Lung (tissue), 12 donors: ENCODE results near the gene SHANK3. TPM values are rescaled to one million over a fixed set of nuclear protein-coding genes. Genes with fewer than 3 reads are reported as not detected.

Source experiments
- ATAC-seq: fragments of 200-7000 bp; cut with Tn5 transposase; one replicate; pipeline ENCODE4 v1.9.1; 2020; ENCODE audit warnings: moderate number of reproducible peaks; ENCODE audit not compliant: insufficient read depth, low FRiP score
- DNase-seq, 3 donors: peaks; one replicate each; pipeline ENCODE4 v3.0.0-alpha.2; 2013 to 2017
- H3K27ac ChIP-seq, 2 donors: one replicate each; pipeline ENCODE4 v1.5.1; 2013; ENCODE audit warnings: mild to moderate bottlenecking in 2 of 2, moderate library complexity in 2 of 2, control low read depth in 1 of 2, inconsistent platforms in 1 of 2, low read depth in 1 of 2, low read length in 1 of 2
- H3K27me3 ChIP-seq, 3 donors: one replicate each; pipeline ENCODE4 v1.5.1; 2013; ENCODE audit warnings: low read length in 2 of 3; ENCODE audit not compliant: control insufficient read depth in 3 of 3, insufficient read depth in 3 of 3
- H3K36me3 ChIP-seq, 4 donors: one replicate each; pipeline ENCODE4 v1.5.1; 2013; ENCODE audit warnings: low read length in 4 of 4, mild to moderate bottlenecking in 1 of 4, moderate library complexity in 1 of 4; ENCODE audit not compliant: control insufficient read depth in 4 of 4, insufficient read depth in 4 of 4
- H3K4me1 ChIP-seq, 5 donors: one replicate each; pipeline ENCODE4 v1.5.1; 2013; ENCODE audit warnings: low read length in 5 of 5, mild to moderate bottlenecking in 2 of 5, moderate library complexity in 1 of 5; ENCODE audit not compliant: control insufficient read depth in 5 of 5, insufficient read depth in 5 of 5
- H3K4me3 ChIP-seq: one replicate; pipeline ENCODE4 v1.5.1; 2013; ENCODE audit warnings: mild to moderate bottlenecking, control low read depth, moderate library complexity
- H3K9ac ChIP-seq, 2 donors: one replicate each; pipeline ENCODE4 v1.5.1; 2013; ENCODE audit warnings: low read length in 2 of 2, control low read depth in 1 of 2; ENCODE audit not compliant: insufficient read depth in 1 of 2
- H3K9me3 ChIP-seq, 4 donors: one replicate each; pipeline ENCODE4 v1.5.1; 2013; ENCODE audit warnings: low read length in 3 of 4, mild to moderate bottlenecking in 1 of 4, moderate library complexity in 1 of 4; ENCODE audit not compliant: control insufficient read depth in 4 of 4, insufficient read depth in 3 of 4
- CTCF ChIP-seq: IDR thresholded peaks from 2 replicates; pipeline ENCODE4 v1.5.1; 2012; ENCODE audit warnings: mild to moderate bottlenecking; ENCODE audit errors: control extremely low read depth, extremely low read depth
- WGBS, 2 donors: extraction: QIAGEN DNeasy Blood & Tissue Kit; methylation state at CpG; one replicate each; pipeline ENCODE4 v1.1.7; 2013; 5-methylcytosine and 5-hydroxymethylcytosine counted together
- polyA plus RNA-seq, 2 donors: library from polyadenylated mRNA; stranded (reverse); fragments of 200-250 nt; gene quantifications; one replicate each; pipeline ENCODE4 v1.2.1, GENCODE V29; 2013
- total RNA-seq, 2 donors: library from RNA; depleted of rRNA in 1 of 2; stranded (reverse); fragments of >200 nt in 1 of 2; gene quantifications; one replicate each; pipeline ENCODE4 v1.2.1, GENCODE V29; 2014 to 2021
- donor health status: control.
- donor health status: control.
- donor health status: Bipolar disorder and iron deficiency.
- donor health status: healthy.
- donor health status: DM: yes; HTN: yes; CAD: no.

SHANK3 gene
- total and polyA plus RNA-seq, 4 donors = 15.5 to 44.0 (median 22.8) TPM

- WGBS, 2 donors = 60 to 80% methylated on average over 34 to 54 of the region's 58 CpGs
Observed at GRCh38 chr22:50696799-50697561, 24.4 kb downstream of the SHANK3 start.

GRCh38 chr22:50697667-50698506 is 25.3 kb downstream of the SHANK3 start:
- Histone ChIP-seq H3K4me1 (peaks cover 0 to 6% (median 0%) of the 10 kb centered on the region in 5 donors), H3K27ac (peak overlapping the region in 1 of 2 donors; percentile 20), H3K4me3 (no peak overlapping the region), H3K9me3 (no peaks in the 10 kb centered on the region), H3K27me3 (no peaks in the 10 kb centered on the region), H3K9ac (peak overlapping the region in 1 of 2 donors; percentile 42), H3K36me3 (peaks cover 0 to 23% (median 4%) of the 10 kb centered on the region in 4 donors)
- 59 to 76% methylated on average over 38 to 54 of the region's 54 CpGs for WGBS, 2 donors
- ATAC-seq = no peak
- no peak for DNase-seq
- no peak for TF ChIP-seq CTCF

More at GRCh38 chr22:50696799-50697561, 24.4 kb downstream of the SHANK3 start:
- ATAC-seq (no peak), DNase-seq (peak; percentile 29 to 58 (median 36))
- peaks cover 0 to 21% (median 2%) of the 10 kb centered on the region in 4 donors for H3K36me3 ChIP-seq
- peaks cover 0 to 6% (median 0%) of the 10 kb centered on the region in 5 donors for H3K4me1 ChIP-seq
- no peak for TF ChIP-seq CTCF
- no peak overlapping the region for H3K4me3 ChIP-seq
- no peaks in the 10 kb centered on the region for H3K9me3 ChIP-seq
- no peak overlapping the region for H3K9ac ChIP-seq
- H3K27ac ChIP-seq = no peak overlapping the region
- no peaks in the 10 kb centered on the region for H3K27me3 ChIP-seq

GRCh38 chr22:50698546-50698945 is 25.9 kb downstream of the SHANK3 start:
- no peak for TF ChIP-seq CTCF
- no peaks in the 10 kb centered on the region for H3K27me3 ChIP-seq
- no peak for DNase-seq
- H3K4me1 ChIP-seq = peaks cover 0 to 10% (median 0%) of the 10 kb centered on the region in 5 donors
- H3K9me3 ChIP-seq = no peaks in the 10 kb centered on the region
- 71% methylated on average over 11 to 12 of the region's 12 CpGs for WGBS, 2 donors
- no peak overlapping the region for H3K4me3 ChIP-seq
- ATAC-seq = no peak
- no peak overlapping the region for H3K9ac ChIP-seq
- H3K36me3 ChIP-seq = peaks cover 0 to 28% (median 4%) of the 10 kb centered on the region in 4 donors
- H3K27ac ChIP-seq = no peak overlapping the region
